ENCODE results near the gene WWOX.

Gene WWOX

DNA sequence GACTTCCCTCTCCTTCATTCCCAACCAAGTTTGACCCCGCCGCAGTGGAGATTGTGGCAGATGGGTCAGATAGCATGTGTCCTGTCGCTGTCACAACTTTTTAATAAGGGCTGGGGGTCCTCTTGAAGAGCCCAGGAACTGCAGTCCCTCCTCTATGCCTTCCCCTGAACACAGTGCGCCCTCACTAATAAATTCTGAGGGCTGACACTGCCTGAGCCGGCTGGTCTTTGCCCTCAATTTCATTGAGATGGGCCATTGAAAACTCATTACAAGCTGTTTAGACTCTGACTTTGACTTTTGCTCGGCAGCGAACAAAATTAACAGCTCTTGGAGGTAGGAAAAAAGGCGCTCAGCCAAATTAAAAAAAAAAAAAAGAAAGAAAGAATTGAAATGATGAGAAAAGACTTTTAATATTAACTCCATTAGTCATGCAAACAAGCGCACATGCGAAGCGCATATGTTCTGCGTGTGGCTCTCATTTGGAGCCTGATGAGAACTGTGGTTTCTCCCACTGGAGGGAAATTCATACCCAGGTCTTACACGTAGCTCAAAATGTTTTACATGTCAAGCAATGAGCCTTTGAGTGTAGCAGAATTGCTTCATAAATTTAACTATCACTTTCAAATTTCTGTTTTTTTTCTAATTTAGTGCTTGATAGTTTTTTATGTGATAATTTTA lies 704.7 kb downstream of the WWOX start:
- TF ChIP-seq ZFP30 (CRISPR knock-in tag; IDR thresholded peaks at IDR 0.05) (no peak), PPARA (CRISPR knock-in tag; IDR thresholded peaks at IDR 0.05; ENCODE audit: borderline replicate concordance) (no peak), TCF4 (CRISPR knock-in tag; IDR thresholded peaks at IDR 0.05; ENCODE audit: borderline replicate concordance) (no peak), ARNTL (CRISPR knock-in tag; IDR thresholded peaks at IDR 0.05; ENCODE audit: borderline replicate concordance, low read depth) (no peak), ESRRG (CRISPR knock-in tag; IDR thresholded peaks at IDR 0.05) (no peak), RARB (CRISPR knock-in tag; IDR thresholded peaks at IDR 0.05) (no peak), SNAI2 (CRISPR knock-in tag; IDR thresholded peaks at IDR 0.05) (no peak), ZC3H10 (CRISPR knock-in tag; IDR thresholded peaks at IDR 0.05) (no peak), ISL1 (CRISPR knock-in tag; IDR thresholded peaks at IDR 0.05) (no peak), OSR1 (CRISPR knock-in tag; IDR thresholded peaks at IDR 0.05) (no peak)
- TF ChIP-seq, protein P1, sequence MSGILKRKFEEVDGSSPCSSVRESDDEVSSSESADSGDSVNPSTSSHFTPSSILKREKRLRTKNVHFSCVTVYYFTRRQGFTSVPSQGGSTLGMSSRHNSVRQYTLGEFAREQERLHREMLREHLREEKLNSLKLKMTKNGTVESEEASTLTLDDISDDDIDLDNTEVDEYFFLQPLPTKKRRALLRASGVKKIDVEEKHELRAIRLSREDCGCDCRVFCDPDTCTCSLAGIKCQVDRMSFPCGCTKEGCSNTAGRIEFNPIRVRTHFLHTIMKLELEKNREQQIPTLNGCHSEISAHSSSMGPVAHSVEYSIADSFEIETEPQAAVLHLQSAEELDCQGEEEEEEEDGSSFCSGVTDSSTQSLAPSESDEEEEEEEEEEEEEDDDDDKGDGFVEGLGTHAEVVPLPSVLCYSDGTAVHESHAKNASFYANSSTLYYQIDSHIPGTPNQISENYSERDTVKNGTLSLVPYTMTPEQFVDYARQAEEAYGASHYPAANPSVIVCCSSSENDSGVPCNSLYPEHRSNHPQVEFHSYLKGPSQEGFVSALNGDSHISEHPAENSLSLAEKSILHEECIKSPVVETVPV (CRISPR knock-in tag; IDR thresholded peaks at IDR 0.05) = no peak
- ATAC-seq = no peak

DNA sequence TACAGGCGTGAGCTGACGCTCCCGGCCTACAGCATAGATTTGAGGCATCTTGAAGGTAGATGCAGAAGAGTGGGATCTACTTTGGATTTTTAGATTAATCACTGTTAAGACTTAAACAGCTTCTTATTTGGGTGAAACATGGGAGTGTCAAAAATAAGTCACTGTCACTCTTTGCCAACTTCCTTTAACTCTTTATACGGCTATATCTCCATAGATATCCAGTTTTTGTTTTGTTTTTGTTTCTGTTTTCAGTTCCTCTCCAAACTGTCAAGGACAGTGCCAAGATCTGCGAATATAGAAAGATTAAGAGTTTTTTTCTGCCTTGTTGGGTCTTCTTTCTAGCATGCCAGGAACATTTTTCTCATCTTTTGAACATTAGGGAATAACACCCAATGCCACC lies 706.1 kb downstream of the WWOX start:
- no peak for ATAC-seq
- no peak for TF ChIP-seq PPARA (CRISPR knock-in tag; IDR thresholded peaks at IDR 0.05; ENCODE audit: borderline replicate concordance)
- TF ChIP-seq, protein P2, sequence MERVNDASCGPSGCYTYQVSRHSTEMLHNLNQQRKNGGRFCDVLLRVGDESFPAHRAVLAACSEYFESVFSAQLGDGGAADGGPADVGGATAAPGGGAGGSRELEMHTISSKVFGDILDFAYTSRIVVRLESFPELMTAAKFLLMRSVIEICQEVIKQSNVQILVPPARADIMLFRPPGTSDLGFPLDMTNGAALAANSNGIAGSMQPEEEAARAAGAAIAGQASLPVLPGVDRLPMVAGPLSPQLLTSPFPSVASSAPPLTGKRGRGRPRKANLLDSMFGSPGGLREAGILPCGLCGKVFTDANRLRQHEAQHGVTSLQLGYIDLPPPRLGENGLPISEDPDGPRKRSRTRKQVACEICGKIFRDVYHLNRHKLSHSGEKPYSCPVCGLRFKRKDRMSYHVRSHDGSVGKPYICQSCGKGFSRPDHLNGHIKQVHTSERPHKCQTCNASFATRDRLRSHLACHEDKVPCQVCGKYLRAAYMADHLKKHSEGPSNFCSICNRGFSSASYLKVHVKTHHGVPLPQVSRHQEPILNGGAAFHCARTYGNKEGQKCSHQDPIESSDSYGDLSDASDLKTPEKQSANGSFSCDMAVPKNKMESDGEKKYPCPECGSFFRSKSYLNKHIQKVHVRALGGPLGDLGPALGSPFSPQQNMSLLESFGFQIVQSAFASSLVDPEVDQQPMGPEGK (CRISPR knock-in tag; IDR thresholded peaks at IDR 0.05; ENCODE audit: borderline replicate concordance) = no peak
- TF ChIP-seq, protein P3, sequence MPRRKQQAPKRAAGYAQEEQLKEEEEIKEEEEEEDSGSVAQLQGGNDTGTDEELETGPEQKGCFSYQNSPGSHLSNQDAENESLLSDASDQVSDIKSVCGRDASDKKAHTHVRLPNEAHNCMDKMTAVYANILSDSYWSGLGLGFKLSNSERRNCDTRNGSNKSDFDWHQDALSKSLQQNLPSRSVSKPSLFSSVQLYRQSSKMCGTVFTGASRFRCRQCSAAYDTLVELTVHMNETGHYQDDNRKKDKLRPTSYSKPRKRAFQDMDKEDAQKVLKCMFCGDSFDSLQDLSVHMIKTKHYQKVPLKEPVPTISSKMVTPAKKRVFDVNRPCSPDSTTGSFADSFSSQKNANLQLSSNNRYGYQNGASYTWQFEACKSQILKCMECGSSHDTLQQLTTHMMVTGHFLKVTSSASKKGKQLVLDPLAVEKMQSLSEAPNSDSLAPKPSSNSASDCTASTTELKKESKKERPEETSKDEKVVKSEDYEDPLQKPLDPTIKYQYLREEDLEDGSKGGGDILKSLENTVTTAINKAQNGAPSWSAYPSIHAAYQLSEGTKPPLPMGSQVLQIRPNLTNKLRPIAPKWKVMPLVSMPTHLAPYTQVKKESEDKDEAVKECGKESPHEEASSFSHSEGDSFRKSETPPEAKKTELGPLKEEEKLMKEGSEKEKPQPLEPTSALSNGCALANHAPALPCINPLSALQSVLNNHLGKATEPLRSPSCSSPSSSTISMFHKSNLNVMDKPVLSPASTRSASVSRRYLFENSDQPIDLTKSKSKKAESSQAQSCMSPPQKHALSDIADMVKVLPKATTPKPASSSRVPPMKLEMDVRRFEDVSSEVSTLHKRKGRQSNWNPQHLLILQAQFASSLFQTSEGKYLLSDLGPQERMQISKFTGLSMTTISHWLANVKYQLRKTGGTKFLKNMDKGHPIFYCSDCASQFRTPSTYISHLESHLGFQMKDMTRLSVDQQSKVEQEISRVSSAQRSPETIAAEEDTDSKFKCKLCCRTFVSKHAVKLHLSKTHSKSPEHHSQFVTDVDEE (CRISPR knock-in tag; IDR thresholded peaks at IDR 0.05) = no peak
- no peak for TF ChIP-seq ZFP30 (CRISPR knock-in tag; IDR thresholded peaks at IDR 0.05)
- TF ChIP-seq OSR1 (CRISPR knock-in tag; IDR thresholded peaks at IDR 0.05) = no peak
- no peak for TF ChIP-seq ZNF565 (CRISPR knock-in tag; conservative IDR thresholded peaks at IDR 0.05; ENCODE audit: low read depth)
- TF ChIP-seq ESRRG (CRISPR knock-in tag; IDR thresholded peaks at IDR 0.05) = no peak
- TF ChIP-seq TOX (CRISPR knock-in tag; IDR thresholded peaks at IDR 0.05; ENCODE audit: borderline replicate concordance) = no peak
- TF ChIP-seq ZFP3 (CRISPR knock-in tag; IDR thresholded peaks at IDR 0.05) = no peak
- TF ChIP-seq ZNF8 (CRISPR knock-in tag; IDR thresholded peaks at IDR 0.05) = no peak
- no peak for TF ChIP-seq GLIS3 (CRISPR knock-in tag; IDR thresholded peaks at IDR 0.05)
- TF ChIP-seq RARB (CRISPR knock-in tag; IDR thresholded peaks at IDR 0.05) = no peak
- TF ChIP-seq, protein P4, sequence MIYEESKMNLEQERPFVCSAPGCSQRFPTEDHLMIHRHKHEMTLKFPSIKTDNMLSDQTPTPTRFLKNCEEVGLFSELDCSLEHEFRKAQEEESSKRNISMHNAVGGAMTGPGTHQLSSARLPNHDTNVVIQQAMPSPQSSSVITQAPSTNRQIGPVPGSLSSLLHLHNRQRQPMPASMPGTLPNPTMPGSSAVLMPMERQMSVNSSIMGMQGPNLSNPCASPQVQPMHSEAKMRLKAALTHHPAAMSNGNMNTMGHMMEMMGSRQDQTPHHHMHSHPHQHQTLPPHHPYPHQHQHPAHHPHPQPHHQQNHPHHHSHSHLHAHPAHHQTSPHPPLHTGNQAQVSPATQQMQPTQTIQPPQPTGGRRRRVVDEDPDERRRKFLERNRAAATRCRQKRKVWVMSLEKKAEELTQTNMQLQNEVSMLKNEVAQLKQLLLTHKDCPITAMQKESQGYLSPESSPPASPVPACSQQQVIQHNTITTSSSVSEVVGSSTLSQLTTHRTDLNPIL (CRISPR knock-in tag; IDR thresholded peaks at IDR 0.05; ENCODE audit: low read depth) = no peak
- no peak for TF ChIP-seq SNAI2 (CRISPR knock-in tag; IDR thresholded peaks at IDR 0.05)
- TF ChIP-seq ZC3H10 (CRISPR knock-in tag; IDR thresholded peaks at IDR 0.05) = no peak
- TF ChIP-seq, protein P5, sequence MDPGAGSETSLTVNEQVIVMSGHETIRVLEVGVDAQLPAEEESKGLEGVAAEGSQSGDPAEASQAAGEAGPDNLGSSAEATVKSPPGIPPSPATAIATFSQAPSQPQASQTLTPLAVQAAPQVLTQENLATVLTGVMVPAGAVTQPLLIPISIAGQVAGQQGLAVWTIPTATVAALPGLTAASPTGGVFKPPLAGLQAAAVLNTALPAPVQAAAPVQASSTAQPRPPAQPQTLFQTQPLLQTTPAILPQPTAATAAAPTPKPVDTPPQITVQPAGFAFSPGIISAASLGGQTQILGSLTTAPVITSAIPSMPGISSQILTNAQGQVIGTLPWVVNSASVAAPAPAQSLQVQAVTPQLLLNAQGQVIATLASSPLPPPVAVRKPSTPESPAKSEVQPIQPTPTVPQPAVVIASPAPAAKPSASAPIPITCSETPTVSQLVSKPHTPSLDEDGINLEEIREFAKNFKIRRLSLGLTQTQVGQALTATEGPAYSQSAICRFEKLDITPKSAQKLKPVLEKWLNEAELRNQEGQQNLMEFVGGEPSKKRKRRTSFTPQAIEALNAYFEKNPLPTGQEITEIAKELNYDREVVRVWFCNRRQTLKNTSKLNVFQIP (CRISPR knock-in tag; IDR thresholded peaks at IDR 0.05; ENCODE audit: borderline replicate concordance, low read depth) = no peak

DNA sequence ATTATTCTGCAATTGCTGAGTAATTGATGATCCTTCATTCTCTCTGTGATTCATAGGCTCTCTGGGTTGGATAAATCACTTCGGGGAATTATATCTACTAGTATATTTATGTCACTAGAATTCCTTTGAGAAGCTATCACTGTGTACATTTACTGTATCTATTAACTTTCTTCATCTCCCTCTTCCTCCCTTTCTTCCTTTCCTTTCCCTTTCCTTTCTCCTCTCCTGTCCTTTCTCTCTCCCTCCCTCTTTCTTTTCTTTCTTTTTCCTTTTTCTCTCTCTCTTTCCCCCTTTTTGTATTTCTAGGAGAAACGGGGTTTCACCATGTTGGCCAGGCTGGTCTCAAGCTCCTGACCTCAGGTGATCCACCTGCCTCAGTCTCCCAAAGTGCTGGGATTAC lies 711.8 kb downstream of the WWOX start:
- no peak for ATAC-seq
- no peak for TF ChIP-seq ZFP3 (CRISPR knock-in tag; IDR thresholded peaks at IDR 0.05)
- TF ChIP-seq BACH2 (CRISPR knock-in tag; IDR thresholded peaks at IDR 0.05; ENCODE audit: borderline replicate concordance) = no peak
- no peak for TF ChIP-seq ZNF565 (CRISPR knock-in tag; conservative IDR thresholded peaks at IDR 0.05; ENCODE audit: low read depth)
- TF ChIP-seq, protein P3 (CRISPR knock-in tag; IDR thresholded peaks at IDR 0.05) = no peak
- TF ChIP-seq, protein P5 (CRISPR knock-in tag; IDR thresholded peaks at IDR 0.05; ENCODE audit: borderline replicate concordance, low read depth) = no peak
- TF ChIP-seq ISL1 (CRISPR knock-in tag; IDR thresholded peaks at IDR 0.05) = no peak
- TF ChIP-seq, protein P4 (CRISPR knock-in tag; IDR thresholded peaks at IDR 0.05; ENCODE audit: low read depth) = no peak
- no peak for TF ChIP-seq ARNTL (CRISPR knock-in tag; IDR thresholded peaks at IDR 0.05; ENCODE audit: borderline replicate concordance, low read depth)

Measured in SK-N-SH treated with all-trans-retinoic acid at 6 μM for 48 hours (cell line).